Measurements from ENCODE around the gene IPO11. TPM values are rescaled to one million over a fixed set of nuclear protein-coding genes. Genes with fewer than 3 reads are reported as not detected.
A peak's percentile ranks its signal among the peaks of the same experiment; 100 is the strongest.

Gene IPO11
- total and polyA plus RNA-seq, 8 donors, result 3.7 to 19.5 (median 10.3) TPM

DNA sequence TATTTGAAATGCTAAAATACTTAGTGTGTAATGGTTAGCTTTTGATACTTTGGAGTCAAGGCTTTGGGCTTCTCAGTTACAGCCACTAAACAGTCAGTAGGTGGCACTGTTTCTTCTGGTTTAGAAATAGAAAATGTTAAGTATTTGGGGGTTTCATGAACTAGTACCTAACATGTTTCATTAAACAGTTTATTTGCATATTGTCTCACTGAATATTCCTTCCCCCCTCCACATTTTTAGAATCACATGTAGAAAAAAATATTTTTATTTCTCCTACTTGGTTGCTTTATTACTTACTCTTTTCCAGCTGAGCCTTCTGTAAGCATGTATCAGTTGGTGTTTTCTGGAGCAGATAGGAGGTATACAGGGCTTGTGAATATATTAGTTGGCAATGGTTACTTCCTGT lies 48.0 kb downstream of the IPO11 start:
- H3K27me3 ChIP-seq, result no peaks in the 10 kb centered on the region
- H3K9me3 ChIP-seq, result no peaks in the 10 kb centered on the region
- FAIRE-seq, result peak; percentile 49
- ATAC-seq, result peak in 3 of 4 donors; percentile 62 to 72 (median 64)
- TF ChIP-seq, protein P1, sequence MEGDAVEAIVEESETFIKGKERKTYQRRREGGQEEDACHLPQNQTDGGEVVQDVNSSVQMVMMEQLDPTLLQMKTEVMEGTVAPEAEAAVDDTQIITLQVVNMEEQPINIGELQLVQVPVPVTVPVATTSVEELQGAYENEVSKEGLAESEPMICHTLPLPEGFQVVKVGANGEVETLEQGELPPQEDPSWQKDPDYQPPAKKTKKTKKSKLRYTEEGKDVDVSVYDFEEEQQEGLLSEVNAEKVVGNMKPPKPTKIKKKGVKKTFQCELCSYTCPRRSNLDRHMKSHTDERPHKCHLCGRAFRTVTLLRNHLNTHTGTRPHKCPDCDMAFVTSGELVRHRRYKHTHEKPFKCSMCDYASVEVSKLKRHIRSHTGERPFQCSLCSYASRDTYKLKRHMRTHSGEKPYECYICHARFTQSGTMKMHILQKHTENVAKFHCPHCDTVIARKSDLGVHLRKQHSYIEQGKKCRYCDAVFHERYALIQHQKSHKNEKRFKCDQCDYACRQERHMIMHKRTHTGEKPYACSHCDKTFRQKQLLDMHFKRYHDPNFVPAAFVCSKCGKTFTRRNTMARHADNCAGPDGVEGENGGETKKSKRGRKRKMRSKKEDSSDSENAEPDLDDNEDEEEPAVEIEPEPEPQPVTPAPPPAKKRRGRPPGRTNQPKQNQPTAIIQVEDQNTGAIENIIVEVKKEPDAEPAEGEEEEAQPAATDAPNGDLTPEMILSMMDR (IDR thresholded peaks at IDR 0.05), result peak; percentile 29 to 68 (median 46)
- H3K27ac ChIP-seq, result no peak overlapping the region
- intact Hi-C loops (cut with DNase I), result loop anchor here in 1 of 3 donors (10.0 kb wide), 1 partner anchor 314 kb away; no protein-coding TSS in a partner anchor
- no peak for DNase-seq
- no peaks in the 10 kb centered on the region for H3K36me3 ChIP-seq
- no peak overlapping the region for H3K4me3 ChIP-seq
- H3K4me1 ChIP-seq, result no peaks in the 10 kb centered on the region

DNA sequence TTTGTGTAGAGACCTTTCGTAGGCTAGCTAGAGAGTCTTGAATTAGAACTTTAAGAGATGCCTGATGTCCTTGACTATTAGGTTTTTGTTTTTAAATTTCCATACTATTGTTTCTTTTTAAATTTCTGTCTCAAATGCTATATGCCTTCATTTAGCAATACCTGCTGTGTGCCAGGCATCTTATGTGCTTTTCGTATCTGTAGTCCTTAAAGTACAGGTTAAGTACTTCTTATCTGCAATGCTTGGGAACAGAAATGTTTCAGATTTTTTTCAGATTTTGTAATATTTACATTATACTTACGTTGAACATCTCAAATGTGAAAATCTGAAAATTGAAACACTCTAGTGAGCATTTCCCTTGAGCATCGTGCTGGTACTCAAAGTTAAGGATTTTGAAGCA lies 49.0 kb downstream of the IPO11 start:
- Histone ChIP-seq H3K36me3 (no peaks in the 10 kb centered on the region), H3K4me1 (no peaks in the 10 kb centered on the region), H3K27me3 (no peaks in the 10 kb centered on the region), H3K27ac (no peak overlapping the region), H3K9me3 (no peaks in the 10 kb centered on the region), H3K4me3 (no peak overlapping the region)
- FAIRE-seq (no peak), ATAC-seq (no peak), DNase-seq (no peak)
- 78% methylated on average over 4 of the region's 4 CpGs for WGBS, 2 donors
- TF ChIP-seq, protein P1 (IDR thresholded peaks at IDR 0.05), result no peak
- intact Hi-C loops (cut with DNase I), result loop anchor here in 1 of 3 donors (10.0 kb wide), 1 partner anchor 313 kb away; no protein-coding TSS in a partner anchor

DNA sequence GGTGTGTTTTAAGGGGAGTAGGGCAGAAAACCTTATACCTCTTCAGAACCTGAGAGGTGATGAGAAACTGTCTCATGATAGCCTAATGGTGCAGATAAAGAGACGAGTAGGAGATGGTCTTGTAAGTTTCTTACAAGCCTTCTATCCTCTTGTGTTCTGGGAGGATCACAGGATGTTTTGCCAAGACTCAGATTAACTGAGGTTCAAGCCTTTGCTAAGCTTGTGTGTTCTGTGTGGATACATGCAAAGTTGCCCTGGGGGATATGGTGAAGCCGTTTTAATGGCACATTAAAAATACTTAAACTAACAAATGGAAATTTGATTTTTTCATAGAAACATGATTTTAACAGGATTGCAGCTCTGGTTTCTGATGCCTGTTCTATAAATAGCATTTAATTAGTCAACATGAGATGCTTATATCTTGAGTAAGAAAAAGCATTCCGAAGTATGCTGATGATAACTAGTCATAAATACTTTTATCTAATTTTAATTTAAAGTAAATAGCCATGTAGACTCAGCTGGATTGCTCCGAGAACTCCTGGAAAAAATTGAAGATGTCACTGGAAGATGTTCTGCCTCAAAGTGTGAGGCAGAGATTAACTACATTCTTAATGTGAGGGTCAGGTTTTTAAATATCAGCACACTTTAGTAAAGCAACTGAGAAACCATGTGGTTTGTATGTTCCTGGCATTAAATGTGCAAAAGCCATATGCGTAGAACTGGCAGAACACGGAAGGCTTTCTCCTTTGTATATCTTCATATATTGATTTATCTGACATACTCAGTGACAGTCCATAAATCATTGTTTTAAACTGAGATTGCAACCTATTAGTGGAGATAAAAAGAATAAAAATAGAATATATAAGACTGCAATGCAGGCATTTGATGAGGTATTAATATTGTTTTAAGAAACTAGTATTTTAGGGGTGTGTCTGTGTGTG lies 53.7 kb downstream of the IPO11 start:
- DNase-seq (no peak), ATAC-seq (no peak), FAIRE-seq (no peak)
- TF ChIP-seq, protein P1 (IDR thresholded peaks at IDR 0.05), result no peak
- H3K9me3 ChIP-seq, result no peaks in the 10 kb centered on the region
- peaks cover 0 to 13% (median 2%) of the 10 kb centered on the region in 3 donors for H3K36me3 ChIP-seq
- no peaks in the 10 kb centered on the region for H3K27me3 ChIP-seq
- H3K4me3 ChIP-seq, result no peak overlapping the region
- H3K4me1 ChIP-seq, result no peaks in the 10 kb centered on the region
- no peak overlapping the region for H3K27ac ChIP-seq
- intact Hi-C loops (cut with DNase I), result loop anchor here in 1 of 3 donors (10.0 kb wide), 1 partner anchor 309 kb away; no protein-coding TSS in a partner anchor
- WGBS, 2 donors, result 41 to 44% methylated on average over 6 of the region's 6 CpGs

DNA sequence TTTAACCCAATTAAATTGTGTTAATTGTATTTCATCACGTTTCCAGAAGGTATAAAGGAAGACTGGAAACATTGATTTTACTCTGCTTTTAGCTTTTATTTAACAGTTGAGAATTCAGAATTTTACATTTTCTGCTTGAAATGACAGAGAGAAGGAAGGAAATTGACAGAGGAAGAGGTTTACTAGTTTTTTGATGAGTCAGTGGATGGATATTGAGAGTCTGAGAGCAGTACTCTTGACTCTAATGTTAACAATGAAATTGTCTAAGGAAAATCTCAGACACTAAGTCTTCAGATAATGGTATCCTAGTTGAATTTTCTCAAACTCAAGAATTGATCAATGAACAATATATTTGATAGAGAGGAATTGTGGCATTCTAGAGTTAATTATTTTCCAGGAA lies 60.6 kb downstream of the IPO11 start:
- ATAC-seq (no peak), DNase-seq (no peak), FAIRE-seq (no peak)
- TF ChIP-seq, protein P1 (IDR thresholded peaks at IDR 0.05), result no peak
- intact Hi-C loops (cut with DNase I), result no loop called here
- H3K27ac ChIP-seq, result no peak overlapping the region
- no peak overlapping the region for H3K4me3 ChIP-seq
- H3K27me3 ChIP-seq, result no peaks in the 10 kb centered on the region
- WGBS, 2 donors, result 75 to 84% methylated on average over 1 of the region's 1 CpG
- H3K9me3 ChIP-seq, result no peaks in the 10 kb centered on the region
- peaks cover 0 to 2% (median under 1%) of the 10 kb centered on the region in 3 donors for H3K36me3 ChIP-seq
- H3K4me1 ChIP-seq, result no peaks in the 10 kb centered on the region

DNA sequence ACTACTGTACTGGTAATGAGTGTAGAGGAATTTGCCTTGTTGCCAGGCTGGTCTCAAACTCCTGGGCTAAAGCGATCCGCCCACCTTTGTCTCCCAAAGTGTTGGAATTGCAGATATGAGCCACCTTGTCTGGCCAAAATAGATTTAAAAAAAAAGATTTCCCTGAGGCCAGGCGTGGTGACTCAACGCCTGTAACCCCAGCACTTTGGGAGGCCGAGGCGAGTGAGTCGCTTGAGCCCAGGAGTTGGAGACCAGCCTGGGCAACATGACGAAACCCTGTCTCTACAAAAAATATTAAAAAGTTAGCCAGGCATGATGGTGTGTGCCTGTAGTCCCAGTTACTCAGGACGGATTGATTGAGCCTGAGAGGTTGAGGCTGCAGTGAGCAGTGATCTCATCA lies 62.5 kb downstream of the IPO11 start:
- DNase-seq (no peak), FAIRE-seq (no peak), ATAC-seq (no peak)
- no peak overlapping the region for H3K27ac ChIP-seq
- H3K36me3 ChIP-seq, result no peaks in the 10 kb centered on the region
- TF ChIP-seq, protein P1 (IDR thresholded peaks at IDR 0.05), result no peak
- 94 to 98% methylated on average over 9 of the region's 9 CpGs for WGBS, 2 donors
- no peaks in the 10 kb centered on the region for H3K4me1 ChIP-seq
- no peaks in the 10 kb centered on the region for H3K9me3 ChIP-seq
- H3K27me3 ChIP-seq, result no peaks in the 10 kb centered on the region
- H3K4me3 ChIP-seq, result no peak overlapping the region
- intact Hi-C loops (cut with DNase I), result no loop called here

All from pancreas (tissue), 10 donors.